T1000 (cell line): ENCODE results near the gene ZNF366.

Source experiments
- DNase-seq: peaks from one replicate; lab custom pipeline; 2025; ENCODE audit warnings: mixed read lengths; lab: John Stamatoyannopoulos, UW

Gene ZNF366

GRCh38 chr5:72465066-72465465 lies 42.1 kb downstream of the ZNF366 start:
- DNase-seq = no peak

GRCh38 chr5:72464071-72464470 lies 43.1 kb downstream of the ZNF366 start:
- no peak for DNase-seq

DNA sequence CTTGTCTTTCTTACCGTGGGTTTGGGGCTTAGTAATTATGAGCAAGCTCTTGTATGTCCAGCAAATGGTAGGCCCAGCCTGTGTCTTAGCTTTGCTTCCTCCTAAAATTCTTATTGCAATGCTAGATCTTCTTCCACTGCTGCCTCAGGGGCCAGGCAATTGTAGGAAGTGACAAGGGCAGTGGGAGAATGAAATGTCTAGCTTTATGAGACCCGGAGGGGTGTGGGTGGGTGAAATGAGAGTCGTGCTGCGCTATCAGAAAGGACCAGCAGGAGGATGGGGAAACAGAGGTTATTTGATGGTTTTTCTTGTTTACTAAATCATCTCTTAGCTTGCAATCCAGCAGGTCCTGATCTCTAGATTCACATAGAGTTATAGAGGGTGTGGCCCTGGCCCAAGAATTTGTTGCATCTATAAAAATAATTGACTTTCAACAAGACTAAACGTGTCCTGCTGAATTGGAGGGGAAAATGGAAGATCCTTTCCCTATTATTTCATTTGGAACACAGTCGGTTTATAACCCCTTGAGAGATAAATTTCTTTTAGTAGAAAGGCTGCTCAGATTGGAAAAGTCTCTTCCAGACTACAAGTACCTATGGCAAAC lies 43.7 kb downstream of the ZNF366 start:
- DNase-seq = no peak

DNA sequence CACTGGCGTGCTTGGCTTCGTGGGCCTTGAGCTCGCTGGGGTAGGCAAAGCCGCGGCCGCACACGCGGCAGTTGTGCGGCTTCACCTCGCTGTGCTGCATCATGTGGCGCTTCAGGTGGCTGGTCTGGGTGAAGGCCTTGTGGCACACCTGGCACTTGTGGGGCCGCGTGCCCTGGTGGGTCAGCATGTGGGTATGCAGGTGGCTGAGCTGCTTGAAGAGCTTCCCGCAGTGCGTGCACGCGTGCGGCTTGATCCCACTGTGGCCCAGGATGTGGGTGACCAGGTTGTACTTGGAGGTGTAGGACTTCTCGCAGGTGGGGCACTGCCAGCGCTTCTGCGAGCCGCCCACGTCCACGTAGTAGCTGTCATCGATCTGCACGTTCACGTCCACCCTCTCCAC lies 46.8 kb downstream of the ZNF366 start:
- DNase-seq = no peak

- no peak for DNase-seq
Observed at GRCh38 chr5:72459913-72460312, 47.3 kb downstream of the ZNF366 start.

- DNase-seq = no peak
Observed at GRCh38 chr5:72459089-72459661, 48.0 kb downstream of the ZNF366 start.

DNA sequence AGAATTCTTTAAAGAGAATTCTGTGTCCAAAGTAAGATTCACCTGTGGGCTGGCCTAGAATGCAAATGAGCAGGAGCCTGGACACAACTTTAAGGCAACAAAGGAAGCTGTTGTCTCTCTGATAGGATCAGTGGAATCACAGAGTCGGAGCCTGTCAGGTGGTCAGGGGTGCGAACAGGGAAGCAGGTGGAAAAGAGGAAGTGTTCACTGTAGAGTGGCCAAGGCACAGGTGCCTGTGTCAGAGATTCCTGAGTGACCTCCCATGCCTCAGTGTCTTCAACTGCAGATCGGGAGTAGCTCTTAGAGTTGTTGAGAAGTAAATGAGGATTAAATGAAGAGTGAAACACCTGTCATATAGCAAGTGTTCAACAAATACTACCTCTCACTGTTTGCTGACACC lies 48.8 kb downstream of the ZNF366 start:
- DNase-seq = no peak

- no peak for DNase-seq
Observed at GRCh38 chr5:72457491-72457890, 49.7 kb downstream of the ZNF366 start.

DNA sequence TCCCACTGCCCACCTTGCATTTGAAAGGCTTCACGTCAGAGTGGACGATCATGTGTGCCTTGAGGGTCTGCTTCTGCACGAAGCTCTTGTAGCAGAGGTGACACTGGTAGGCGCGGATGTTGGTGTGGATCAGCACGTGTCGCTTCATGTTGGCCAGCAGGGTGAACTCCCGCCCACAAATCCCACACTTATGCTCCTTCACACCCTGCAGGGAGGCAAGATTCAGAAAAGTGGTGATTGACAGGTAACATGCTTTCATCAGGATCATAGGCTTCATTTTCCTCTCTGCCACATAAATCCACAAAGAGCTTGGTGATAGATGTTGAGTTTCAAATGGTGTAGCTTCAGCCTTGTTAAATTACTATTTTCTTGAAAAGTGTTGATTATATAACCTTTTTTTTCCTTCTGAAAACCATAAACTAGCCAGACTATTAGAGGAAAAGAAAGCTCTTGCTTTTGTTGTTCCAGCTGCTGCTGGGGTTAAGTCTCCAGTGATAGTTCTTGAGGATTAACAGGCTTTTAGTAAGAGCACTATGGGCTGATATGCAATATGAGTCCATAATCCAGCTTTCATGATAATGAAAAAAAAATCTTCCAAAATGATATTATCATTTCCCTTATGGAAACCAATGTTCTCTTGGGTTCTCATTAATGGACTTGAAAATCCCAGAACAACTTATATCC lies 50.7 kb downstream of the ZNF366 start:
- no peak for DNase-seq

DNA sequence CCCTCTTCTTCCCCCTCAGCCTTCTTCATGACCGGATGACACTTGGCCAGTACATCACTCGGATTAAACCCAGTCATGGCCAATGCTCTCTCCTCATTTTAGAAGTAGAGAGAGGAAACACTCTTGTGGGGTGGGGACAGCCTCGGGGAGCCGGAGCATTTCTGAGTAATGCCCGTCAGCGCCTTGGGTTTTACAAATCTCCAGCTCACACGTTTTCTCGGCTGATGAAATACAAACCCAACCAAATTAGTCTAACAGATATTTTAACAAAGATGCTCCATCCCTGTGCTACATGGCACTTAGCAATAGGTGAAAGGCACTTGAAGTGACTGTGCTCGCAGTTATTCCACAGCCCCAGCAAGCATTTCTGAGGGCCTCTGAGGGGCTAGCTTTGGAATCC lies 51.7 kb downstream of the ZNF366 start:
- no peak for DNase-seq

DNA sequence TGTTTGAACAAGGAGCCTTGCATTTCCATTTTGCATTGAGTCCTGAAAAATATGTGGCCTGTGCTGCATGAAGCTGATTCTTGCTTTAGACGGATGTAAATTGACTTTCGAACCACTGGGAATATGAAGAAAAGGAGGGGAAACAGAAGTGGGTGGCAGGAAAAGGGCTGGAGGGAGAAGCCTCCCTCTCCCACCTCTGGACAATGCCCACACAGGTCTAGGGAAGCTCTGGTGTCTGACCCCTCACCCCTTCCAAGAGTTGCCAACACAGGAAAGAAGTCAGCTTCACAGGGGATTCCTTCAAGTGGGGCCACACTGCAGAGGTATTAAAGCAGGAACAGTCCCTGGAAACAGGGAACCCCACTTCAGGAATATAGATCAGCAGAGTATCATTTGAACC lies 52.2 kb downstream of the ZNF366 start:
- no peak for DNase-seq

- DNase-seq = no peak
Observed at GRCh38 chr5:72453246-72453775, 53.9 kb downstream of the ZNF366 start.

- DNase-seq = no peak
Observed at GRCh38 chr5:72452515-72453245, 54.5 kb downstream of the ZNF366 start.

- DNase-seq = peak; percentile 17
Observed at GRCh38 chr5:72451741-72452505, 55.3 kb downstream of the ZNF366 start.

- no peak for DNase-seq
Observed at GRCh38 chr5:72448368-72448767, 58.8 kb downstream of the ZNF366 start.

- no peak for DNase-seq
Observed at GRCh38 chr5:72447751-72448150, 59.5 kb downstream of the ZNF366 start.

GRCh38 chr5:72445969-72446368 lies 61.2 kb downstream of the ZNF366 start:
- no peak for DNase-seq

DNA sequence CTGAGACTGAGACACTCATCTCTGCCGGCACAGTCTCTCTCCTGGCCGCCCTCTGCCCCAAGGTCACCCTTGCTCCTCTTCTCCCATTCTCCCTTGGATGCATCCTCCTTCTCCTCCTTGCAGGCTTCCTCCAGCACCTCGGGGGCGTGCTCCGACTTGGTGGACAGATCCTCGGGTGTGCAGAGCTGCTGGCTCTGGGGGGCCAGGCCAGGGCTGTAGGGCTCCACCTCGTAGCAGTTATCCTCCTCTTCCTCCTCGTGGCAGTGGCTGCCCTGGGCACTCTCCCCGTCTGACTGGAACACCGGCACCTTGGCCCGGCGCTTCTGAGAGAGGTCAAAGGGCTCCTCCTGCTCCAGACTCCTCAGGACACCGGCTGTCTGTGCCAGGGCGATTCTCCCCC lies 63.3 kb downstream of the ZNF366 start:
- DNase-seq = no peak

DNA sequence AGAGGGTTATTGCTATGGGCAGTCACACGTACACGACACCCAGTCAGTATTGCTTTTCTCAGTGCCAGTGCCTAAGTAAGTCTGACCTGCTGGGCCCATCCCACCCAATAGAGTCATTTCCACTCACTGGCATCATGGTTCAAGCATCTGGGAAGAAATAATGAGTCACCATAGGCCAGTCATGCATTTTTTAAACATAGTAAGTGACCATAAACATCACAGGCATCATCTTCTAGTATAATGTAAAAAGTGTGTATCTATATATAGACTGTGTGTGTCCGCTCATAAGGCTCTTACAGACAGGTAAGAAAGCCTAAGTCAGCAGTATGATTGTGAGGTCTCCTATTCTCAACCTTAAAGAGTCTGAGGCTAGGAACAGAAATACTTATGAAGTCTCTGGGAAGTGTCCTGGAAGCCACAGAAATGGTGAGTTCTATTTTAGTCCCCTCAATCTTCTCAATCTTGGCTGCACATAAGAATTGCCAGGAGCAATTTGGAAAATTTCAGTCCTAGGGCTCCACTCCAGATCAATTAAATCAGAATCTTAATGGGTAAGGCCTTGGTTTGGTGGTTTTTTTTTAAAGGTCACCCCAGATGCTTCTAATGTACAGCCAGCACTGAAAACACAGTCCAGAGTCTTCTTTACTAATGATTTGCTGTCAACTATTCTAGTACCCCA lies 65.2 kb downstream of the ZNF366 start:
- DNase-seq = peak; percentile 63

- no peak for DNase-seq
Observed at GRCh38 chr5:72441094-72441723, 66.0 kb downstream of the ZNF366 start.

GRCh38 chr5:72440207-72440638 lies 67.0 kb downstream of the ZNF366 start:
- DNase-seq = no peak
